Glomerular endothelial cell (primary cell): ENCODE data around the gene RHOG. TPM values are rescaled to one million over a fixed set of nuclear protein-coding genes. Genes with fewer than 3 reads are reported as not detected.
"Not testable (repeated sequence)": the region's sequence is repeated elsewhere in the genome, so short reads cannot be mapped to it uniquely, and the experiment has no call there.

ENCODE experiments used
- DNase-seq: peaks from one replicate; pipeline ENCODE4 v3.0.0-alpha.2; 2011; ENCODE audit warnings: low read depth, low spot score; ENCODE audit errors: extremely low read depth
- total RNA-seq: library from RNA; depleted of rRNA; stranded (reverse); fragments of >200 nt; gene quantifications from 2 replicates; pipeline ENCODE4 v1.2.3, GENCODE V29; 2015

RHOG gene
- 92.0 and 95.3 TPM in 2 replicates for total RNA-seq

- DNase-seq = no peak
These were observed at the start of gene RHOG for GRCh38 chr11:3840870-3841425. Gene RHOG (minus strand): TSS chr11:3840959. CDS start chr11:3828138, 12,821 bp downstream.

GRCh38 chr11:3890014-3890413 is 49.3 kb upstream of the RHOG start:
- DNase-seq = no peak

DNA sequence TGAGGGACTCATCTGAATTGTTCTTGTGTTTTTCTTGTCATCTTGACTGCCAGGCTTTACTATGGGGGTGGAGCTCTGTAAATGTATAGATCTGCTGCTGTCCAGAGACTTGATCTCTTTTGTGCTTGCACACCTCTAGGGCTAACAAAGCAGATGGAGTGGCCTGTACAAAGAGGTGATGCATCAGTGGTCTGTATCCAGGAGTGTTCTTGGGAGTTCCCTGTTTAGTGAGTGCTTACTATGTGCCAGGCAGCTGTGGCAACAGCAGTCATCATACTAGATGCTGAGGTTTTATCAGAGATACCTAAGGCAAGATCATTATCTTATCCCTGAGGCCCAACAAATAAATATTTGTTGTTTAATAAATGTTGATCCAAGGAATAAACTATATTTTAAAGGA is 48.1 kb upstream of the RHOG start:
- DNase-seq = no peak

- DNase-seq = no peak
These were observed 46.2 kb upstream of the RHOG start for GRCh38 chr11:3886985-3887384.

DNA sequence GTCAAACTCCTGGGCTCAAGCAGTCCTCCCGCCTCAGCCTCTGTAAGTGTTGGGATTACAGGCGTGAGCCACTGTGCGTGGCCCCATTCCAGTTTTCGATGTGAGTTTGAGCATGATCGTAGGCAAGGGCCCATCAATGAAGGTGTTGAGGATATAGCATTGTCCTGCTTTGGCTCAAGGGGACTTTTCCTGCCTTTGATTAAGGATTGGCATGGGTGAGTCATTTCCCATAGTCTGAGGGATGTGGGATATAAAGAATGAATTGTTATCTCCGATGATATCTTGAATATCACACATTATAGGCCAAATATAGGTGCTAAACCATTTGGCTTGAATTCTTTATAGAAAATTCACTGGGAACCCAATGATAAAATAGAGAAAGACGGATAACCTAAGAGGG is 45.1 kb upstream of the RHOG start:
- no peak for DNase-seq

GRCh38 chr11:3882655-3883054 is 41.9 kb upstream of the RHOG start:
- DNase-seq = no peak

- DNase-seq = no peak
These were observed 40.0 kb upstream of the RHOG start for GRCh38 chr11:3880724-3881123.

DNA sequence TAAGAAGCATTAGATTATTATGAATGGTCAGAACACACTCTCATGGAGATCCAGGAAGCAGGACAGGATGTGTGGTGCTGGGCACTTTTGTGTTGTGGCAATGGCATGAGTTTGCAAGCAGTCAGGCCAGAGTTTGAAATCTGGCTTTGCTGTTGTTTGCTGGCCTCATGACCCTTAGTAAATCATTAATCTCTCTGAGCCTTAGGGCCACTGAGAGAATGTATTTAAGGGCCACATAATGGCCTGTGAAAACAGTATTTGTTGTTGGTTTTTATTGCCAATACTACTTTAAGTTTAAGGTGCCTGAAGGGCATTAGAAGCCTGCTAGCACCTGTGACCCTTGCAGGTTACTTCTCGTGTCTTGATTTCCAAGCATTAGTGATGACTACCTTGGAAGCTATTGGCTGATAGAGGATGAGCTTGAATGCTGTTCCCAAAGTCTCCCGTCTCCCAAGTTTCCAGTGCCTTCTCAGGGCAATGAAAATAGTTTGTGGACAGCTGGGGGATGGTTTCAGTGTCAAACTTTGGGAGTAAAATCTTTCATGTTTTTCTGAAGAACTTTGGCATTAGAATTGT is 39.3 kb upstream of the RHOG start:
- DNase-seq = no peak

- DNase-seq = no peak
These were observed 38.6 kb upstream of the RHOG start for GRCh38 chr11:3879216-3879966.

DNA sequence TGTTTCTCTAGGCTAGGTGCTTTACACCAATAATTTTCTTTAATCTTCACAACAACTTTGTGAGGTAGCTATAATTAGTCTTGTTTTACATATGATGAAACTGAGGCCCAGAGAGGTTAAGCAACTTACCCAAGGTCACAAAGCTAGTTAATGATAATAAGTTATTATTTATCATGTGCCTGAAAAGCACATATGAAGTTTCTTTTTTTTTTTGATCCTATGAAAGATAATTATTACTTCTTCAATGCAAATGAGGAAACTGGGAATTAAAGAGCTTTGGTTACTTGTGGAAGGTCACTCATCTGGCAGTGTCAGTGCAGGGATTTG is 37.5 kb upstream of the RHOG start:
- DNase-seq = no peak

- no peak for DNase-seq
These were observed 36.9 kb upstream of the RHOG start for GRCh38 chr11:3877364-3878257.

DNA sequence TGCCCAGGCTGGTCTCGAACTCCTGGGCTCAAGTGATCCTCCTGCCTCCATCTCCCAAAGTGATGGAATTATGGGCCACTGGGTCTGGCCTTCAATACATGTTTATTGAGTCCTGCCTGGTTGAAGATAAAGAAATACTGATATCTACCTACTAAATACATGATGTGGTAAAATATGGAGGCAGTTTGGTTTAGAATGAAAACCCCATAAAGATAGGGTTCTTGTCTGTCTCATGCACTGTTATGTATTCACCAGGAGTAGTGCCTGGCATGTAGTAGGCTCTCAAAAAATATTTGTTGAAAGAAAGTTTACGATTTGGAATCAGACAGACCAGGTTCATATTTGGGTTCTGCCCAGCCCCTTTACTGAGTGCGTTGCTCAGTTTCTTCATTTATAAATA is 35.9 kb upstream of the RHOG start:
- no peak for DNase-seq

- no peak for DNase-seq
These were observed 33.1 kb upstream of the RHOG start for GRCh38 chr11:3873712-3874349.

DNA sequence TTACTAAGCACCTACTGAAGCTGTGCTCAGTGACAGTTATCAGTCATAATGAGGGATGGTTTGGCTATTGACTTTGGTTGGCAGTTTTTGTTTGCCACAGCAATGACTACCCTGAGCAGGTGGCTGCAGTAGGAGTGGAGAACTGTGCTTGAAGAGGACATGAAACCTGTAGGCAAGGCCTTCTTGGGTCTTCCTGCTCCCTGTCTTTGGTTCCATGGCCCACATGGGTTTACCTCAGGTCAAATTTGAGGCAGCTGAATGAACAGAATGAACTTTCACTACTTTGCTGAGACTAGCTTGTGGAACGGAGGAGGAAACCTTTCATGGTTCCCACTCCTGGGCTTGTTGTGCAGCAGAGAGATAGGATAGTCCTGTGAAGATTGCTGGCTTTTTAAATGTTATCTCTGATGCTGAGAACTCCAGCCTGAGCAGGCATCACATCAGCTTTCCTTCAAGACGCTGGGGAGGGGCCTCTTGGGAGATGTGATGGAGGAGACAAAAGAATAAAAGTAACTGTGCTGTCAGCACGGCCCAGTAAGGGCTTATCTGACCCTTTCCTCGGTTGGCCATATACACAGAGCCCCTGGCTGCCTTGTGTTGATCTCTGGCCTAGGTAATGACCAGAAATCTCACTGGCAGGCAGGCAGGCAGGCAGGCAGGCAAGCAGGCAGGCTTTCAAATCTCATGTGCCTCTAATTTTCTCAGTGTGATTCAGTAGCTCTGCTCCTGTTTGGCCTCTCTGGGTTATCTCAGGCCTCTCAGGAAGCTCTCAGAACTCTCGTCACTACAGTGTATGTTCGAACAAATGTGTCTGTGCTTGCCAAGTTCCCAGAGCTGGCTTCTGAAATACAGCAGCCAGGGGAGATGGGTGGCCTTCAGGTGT is 26.7 kb upstream of the RHOG start:
- peak; percentile 65 for DNase-seq

- DNase-seq = no peak
These were observed 26.1 kb upstream of the RHOG start for GRCh38 chr11:3866836-3867208.

GRCh38 chr11:3866206-3866605 is 25.4 kb upstream of the RHOG start:
- DNase-seq = no peak

DNA sequence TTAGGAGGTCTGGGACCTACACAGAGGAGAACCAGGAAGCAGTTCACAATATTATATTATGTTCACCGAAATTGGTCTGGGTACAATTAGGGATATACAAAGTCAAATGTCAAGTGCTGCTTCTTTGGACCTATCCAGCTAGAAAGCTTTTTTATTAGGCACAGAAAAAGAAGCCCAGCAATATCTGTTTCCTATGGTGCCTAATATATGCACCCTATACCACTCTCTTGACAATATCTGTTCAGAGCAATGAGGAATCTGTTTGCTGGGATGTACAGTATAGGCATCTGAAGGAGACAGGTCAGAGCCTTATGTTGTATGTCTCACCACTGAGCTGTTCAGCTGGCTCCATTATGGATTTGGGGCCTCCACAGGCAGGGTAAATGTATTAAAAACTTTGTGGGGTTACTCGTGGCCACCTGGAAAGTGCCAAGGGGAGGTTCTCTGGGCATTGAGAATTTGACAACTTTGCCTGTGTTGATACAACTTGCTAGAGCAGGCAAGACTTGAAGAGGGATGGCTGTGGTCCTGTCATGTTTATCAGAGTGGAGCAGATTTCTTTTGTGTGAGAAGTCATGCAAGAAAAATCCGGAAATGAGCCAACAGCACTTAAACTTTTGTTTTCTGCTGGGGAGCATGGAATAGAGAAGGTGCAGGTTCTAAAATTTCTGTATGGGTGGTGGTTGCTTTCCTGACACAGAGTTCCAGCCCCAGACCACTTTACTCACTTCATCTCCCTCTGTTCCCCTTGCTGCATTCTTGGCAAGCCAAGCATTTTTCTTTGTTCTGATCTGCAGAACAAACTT is 24.8 kb upstream of the RHOG start:
- no peak for DNase-seq

DNA sequence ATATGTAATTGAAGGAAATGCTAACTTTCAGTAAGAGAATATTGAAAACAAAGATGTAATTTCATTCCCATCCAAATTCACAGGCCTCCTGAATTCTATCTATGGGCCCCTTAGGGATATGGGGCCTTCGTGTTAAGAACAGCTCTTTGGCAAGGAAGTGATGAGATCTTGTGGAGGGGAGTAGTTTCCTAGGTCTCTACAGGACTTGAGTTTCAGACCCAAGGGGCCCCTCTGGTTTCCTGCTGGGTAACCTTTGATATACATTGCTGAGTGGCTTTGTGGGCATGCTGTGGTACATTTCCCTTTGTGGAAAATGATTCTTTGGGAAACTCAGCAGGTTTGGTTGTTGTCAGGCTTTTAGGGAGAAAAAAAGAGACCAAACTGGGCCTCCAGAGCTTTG is 20.9 kb upstream of the RHOG start:
- DNase-seq = no peak

DNA sequence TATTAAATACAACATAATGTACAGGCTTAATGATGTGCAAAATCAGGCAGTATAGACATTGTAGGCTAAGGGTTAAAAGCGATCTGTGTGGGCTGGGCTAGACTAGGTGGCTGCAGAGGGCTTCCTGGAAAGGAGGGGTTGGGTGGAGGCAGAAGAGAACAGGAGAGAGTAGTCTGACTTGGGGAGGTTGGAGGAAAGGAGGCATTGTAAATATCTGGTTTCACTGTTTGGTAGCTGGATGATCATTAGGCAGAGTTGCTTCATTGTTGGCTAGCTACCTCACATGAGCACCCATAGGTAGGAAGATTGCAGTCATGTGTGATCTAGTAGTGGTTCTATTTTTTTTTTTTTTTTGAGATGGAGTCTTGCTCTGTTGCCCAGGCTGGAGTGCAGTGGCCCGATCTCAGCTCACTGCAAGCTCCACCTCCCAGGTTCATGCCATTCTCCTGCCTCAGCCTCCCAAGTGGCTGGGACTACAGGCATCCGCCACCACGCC is 20.2 kb upstream of the RHOG start:
- not testable (repeated sequence) for DNase-seq
